Measurements from ENCODE around the gene SV2B.

- TF ChIP-seq CTCF (conservative IDR thresholded peaks at IDR 0.05): no peak
- TF ChIP-seq ZFX (IDR thresholded peaks at IDR 0.05): no peak
Measured at GRCh38 chr15:91290553-91290952, 190.5 kb downstream of the SV2B start.

Data from C4-2B (cell line).